CD4-positive, alpha-beta T cell (primary cell): ENCODE data around the gene ATP4B. TPM values are rescaled to one million over a fixed set of nuclear protein-coding genes. Genes with fewer than 3 reads are reported as not detected.
A peak's percentile ranks its signal among the peaks of the same experiment; 100 is the strongest.

Experiments
- ATAC-seq: fragments of 200-7000 bp; cut with Tn5 transposase; one replicate; pipeline ENCODE4 v1.10.0; 2022; ENCODE audit warnings: mild to moderate bottlenecking; ENCODE audit not compliant: poor library complexity
- CTCF ChIA-PET: fragments of 350-600 bp; sonication (Branson Sonifier 250); formaldehyde crosslinking; loops from one replicate; lab custom pipeline; 2021; ENCODE audit warnings: antibody characterized with exemption, inconsistent platforms; lab: Charles Lee
- POLR2A ChIA-PET: fragments of 350-600 bp; sonication (Branson Sonifier 250); formaldehyde crosslinking; loops from one replicate; lab custom pipeline; 2021; ENCODE audit warnings: antibody characterized with exemption, inconsistent platforms; lab: Charles Lee
- DNase-seq, 14 experiments: peaks; one replicate each; pipeline ENCODE4 v3.0.0-alpha.2; 2013 to 2020; ENCODE audit warnings: mixed read lengths in 2 of 14
- H3K27ac ChIP-seq, 2 donors: one replicate each; pipeline versions ENCODE4 v1.5.1 to v1.7.0; 2013; ENCODE audit warnings: low read length in 2 of 2, low read depth in 1 of 2, mild to moderate bottlenecking in 1 of 2
- H3K27me3 ChIP-seq, 2 experiments: 1 replicate in 1 of 2; 2 replicates in 1 of 2; pipeline versions ENCODE4 v1.6.1 to v1.7.0; 2013; ENCODE audit warnings: low read length in 2 of 2, control low read depth in 1 of 2, mild to moderate bottlenecking in 1 of 2, moderate library complexity in 1 of 2; ENCODE audit not compliant: insufficient read depth in 2 of 2, control insufficient read depth in 1 of 2
- H3K36me3 ChIP-seq: one replicate; pipeline ENCODE4 v1.6.1; 2013; ENCODE audit warnings: low read length, control low read depth; ENCODE audit not compliant: insufficient read depth
- H3K4me1 ChIP-seq: one replicate; pipeline ENCODE4 v1.6.1; 2013; ENCODE audit warnings: low read length, control low read depth; ENCODE audit not compliant: insufficient read depth
- H3K4me3 ChIP-seq: one replicate; pipeline ENCODE4 v1.5.1; 2013; ENCODE audit warnings: mild to moderate bottlenecking, low read length, moderate library complexity
- H3K9me3 ChIP-seq, 2 experiments: 1 replicate in 1 of 2; 2 replicates in 1 of 2; pipeline versions ENCODE4 v1.6.1 to v1.7.0; 2013; ENCODE audit warnings: low read length in 2 of 2, mild to moderate bottlenecking in 2 of 2, control low read depth in 1 of 2, moderate library complexity in 1 of 2; ENCODE audit not compliant: control insufficient read depth in 1 of 2, insufficient read depth in 1 of 2
- H3K27ac Mint-ChIP-seq: one replicate; pipeline ENCODE4 v1.8.0; 2020; ENCODE audit warnings: mixed read lengths
- H3K27me3 Mint-ChIP-seq: one replicate; pipeline ENCODE4 v1.8.0; 2021; ENCODE audit warnings: mixed read lengths
- H3K36me3 Mint-ChIP-seq: one replicate; pipeline ENCODE4 v1.8.0; 2021; ENCODE audit warnings: low read depth, mixed read lengths
- H3K4me1 Mint-ChIP-seq: one replicate; pipeline ENCODE4 v1.8.0; 2021; ENCODE audit warnings: low read depth, mixed read lengths
- H3K4me3 Mint-ChIP-seq: one replicate; pipeline ENCODE4 v1.8.0; 2020; ENCODE audit warnings: mild to moderate bottlenecking, mixed read lengths
- H3K9me3 Mint-ChIP-seq: one replicate; pipeline ENCODE4 v1.8.0; 2020; ENCODE audit warnings: mixed read lengths
- intact Hi-C, 2 experiments: fragments of 100-400 bp; cut with DNase I in 1 of 2; cut with micrococcal nuclease in 1 of 2; formaldehyde crosslinking; loops; one replicate each; pipeline versions ENCODE4 v1.15.1 to v1.9.0; 2023 to 2025; cut with DNase I, micrococcal nuclease
- total RNA-seq, 174 experiments: library from RNA in 2 of 174; stranded (reverse) in 2 of 174; gene quantifications; one replicate each; pipeline ENCODE4 v1.2.3 and lab custom pipeline; 2021 to 2026
- TF ChIP-seq, protein P1 (sequence below): fragments of 200-600 bp; IDR thresholded peaks from one replicate; pipeline ENCODE4 v1.8.0; 2022; ENCODE audit warnings: antibody characterized with exemption, mild to moderate bottlenecking

Gene ATP4B
- total RNA-seq, 2 experiments from 2014 or later, result not detected

DNA sequence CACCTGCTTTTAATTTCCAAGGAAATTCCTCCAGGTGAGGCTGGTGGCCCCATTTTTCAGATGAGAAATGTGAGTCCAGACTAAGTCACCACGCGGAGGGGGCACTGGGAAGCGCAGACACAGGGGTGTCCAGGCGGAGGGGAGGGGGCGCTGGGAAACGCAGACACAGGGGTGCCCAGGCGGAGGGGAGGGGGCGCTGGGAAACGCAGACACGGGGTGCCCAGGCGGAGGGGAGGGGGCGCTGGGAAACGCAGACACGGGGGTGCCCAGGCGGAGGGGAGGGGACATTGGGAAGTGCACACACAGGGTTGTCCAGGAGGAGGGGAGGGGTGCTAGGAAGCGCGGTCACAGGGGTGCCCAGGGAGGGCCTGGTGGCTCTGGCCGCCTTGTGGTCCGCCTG, 12.5 kb upstream of the ATP4B start:
- peaks cover 0 to 2% of the 10 kb centered on the region in 2 experiments for H3K27me3 ChIP-seq
- no peak overlapping the region for H3K27ac Mint-ChIP-seq
- no peaks in the 10 kb centered on the region for H3K4me1 ChIP-seq
- H3K27me3 Mint-ChIP-seq, result no peaks in the 10 kb centered on the region
- ChIA-PET CTCF (no interaction called here), POLR2A (no interaction called here)
- no peak overlapping the region for H3K4me3 ChIP-seq
- no peak for ATAC-seq
- H3K9me3 ChIP-seq, result peaks cover 0 to 10% of the 10 kb centered on the region in 2 experiments
- peak in 1 of 14 experiments; percentile 24 for DNase-seq
- H3K4me3 Mint-ChIP-seq, result no peak overlapping the region
- peaks cover 10% of the 10 kb centered on the region for H3K4me1 Mint-ChIP-seq
- TF ChIP-seq, protein P1, sequence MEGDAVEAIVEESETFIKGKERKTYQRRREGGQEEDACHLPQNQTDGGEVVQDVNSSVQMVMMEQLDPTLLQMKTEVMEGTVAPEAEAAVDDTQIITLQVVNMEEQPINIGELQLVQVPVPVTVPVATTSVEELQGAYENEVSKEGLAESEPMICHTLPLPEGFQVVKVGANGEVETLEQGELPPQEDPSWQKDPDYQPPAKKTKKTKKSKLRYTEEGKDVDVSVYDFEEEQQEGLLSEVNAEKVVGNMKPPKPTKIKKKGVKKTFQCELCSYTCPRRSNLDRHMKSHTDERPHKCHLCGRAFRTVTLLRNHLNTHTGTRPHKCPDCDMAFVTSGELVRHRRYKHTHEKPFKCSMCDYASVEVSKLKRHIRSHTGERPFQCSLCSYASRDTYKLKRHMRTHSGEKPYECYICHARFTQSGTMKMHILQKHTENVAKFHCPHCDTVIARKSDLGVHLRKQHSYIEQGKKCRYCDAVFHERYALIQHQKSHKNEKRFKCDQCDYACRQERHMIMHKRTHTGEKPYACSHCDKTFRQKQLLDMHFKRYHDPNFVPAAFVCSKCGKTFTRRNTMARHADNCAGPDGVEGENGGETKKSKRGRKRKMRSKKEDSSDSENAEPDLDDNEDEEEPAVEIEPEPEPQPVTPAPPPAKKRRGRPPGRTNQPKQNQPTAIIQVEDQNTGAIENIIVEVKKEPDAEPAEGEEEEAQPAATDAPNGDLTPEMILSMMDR, result no peak
- no peaks in the 10 kb centered on the region for H3K36me3 ChIP-seq
- intact Hi-C loops, result no loop called here
- H3K27ac ChIP-seq, result no peak overlapping the region
- no peaks in the 10 kb centered on the region for H3K36me3 Mint-ChIP-seq
- H3K9me3 Mint-ChIP-seq, result no peaks in the 10 kb centered on the region

DNA sequence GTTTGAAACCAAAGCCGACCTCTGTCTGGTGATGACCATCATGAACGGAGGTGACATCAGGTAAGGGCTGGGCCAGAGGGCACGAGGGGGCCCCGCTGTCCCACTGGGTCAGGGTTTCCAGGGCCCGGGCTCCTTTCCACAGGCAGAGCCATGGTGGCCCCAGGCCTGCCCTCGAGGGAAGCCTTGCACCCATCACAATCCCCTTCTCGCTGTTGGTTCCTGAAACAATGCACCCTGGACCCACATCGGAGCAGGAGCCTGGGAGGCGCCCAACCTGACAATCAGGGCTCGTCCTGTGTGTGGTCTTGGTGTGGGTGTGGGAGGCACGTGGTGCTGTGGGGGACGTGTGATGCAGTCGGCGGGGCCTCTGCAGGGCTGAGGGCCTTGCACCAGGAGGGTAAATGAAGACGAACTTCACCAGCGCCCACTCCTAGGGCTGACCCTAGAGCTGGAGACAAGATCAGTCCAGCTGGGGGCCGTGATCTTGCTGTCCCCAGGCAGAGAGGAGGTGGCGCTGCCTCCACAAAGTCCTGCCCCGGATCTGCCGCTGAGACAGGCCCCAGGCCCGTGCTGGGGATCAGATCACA, 11.8 kb upstream of the ATP4B start:
- intact Hi-C loops, result no loop called here
- peaks cover 10% of the 10 kb centered on the region for H3K4me1 Mint-ChIP-seq
- H3K36me3 ChIP-seq, result no peaks in the 10 kb centered on the region
- no peaks in the 10 kb centered on the region for H3K9me3 Mint-ChIP-seq
- no peaks in the 10 kb centered on the region for H3K36me3 Mint-ChIP-seq
- ATAC-seq (no peak), DNase-seq (peak in 2 of 14 experiments; percentile 8 to 28)
- TF ChIP-seq, protein P1, result no peak
- H3K27ac Mint-ChIP-seq, result no peak overlapping the region
- POLR2A ChIA-PET, result no interaction called here
- no peak overlapping the region for H3K4me3 ChIP-seq
- peaks cover 0 to 3% of the 10 kb centered on the region in 2 experiments for H3K27me3 ChIP-seq
- H3K9me3 ChIP-seq, result peaks cover 0 to 10% of the 10 kb centered on the region in 2 experiments
- no peaks in the 10 kb centered on the region for H3K27me3 Mint-ChIP-seq
- no peaks in the 10 kb centered on the region for H3K4me1 ChIP-seq
- H3K4me3 Mint-ChIP-seq, result no peak overlapping the region
- CTCF ChIA-PET, result no interaction called here
- H3K27ac ChIP-seq, result no peak overlapping the region

DNA sequence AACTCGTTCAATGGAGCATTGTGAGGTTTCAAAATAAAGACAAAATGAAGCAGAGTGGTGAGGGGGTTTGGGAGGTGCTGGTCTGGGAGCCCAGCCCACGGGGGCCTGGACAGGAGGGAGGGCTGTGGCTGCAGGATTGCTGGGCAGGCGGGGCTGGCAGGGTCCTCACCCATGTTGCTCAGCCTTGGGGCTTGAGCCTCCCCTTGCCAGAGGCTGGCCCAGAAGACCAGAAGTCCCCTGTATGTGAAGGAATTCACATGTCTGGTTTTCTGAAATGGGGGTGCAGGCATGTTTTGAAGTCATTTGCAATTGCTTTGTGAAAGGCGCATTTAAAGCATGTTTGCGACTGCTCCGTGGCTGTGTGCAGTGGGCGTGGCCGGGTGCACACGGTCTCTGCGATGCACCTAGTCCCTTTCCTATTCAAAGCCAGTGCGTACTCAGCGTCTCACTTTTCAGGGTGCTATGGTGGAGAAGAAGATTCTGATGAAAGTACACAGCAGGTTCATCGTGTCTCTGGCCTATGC, 11.3 kb upstream of the ATP4B start:
- no peak overlapping the region for H3K4me3 Mint-ChIP-seq
- no peaks in the 10 kb centered on the region for H3K4me1 ChIP-seq
- TF ChIP-seq, protein P1, result no peak
- H3K9me3 ChIP-seq, result peaks cover 0 to 10% of the 10 kb centered on the region in 2 experiments
- H3K27ac Mint-ChIP-seq, result no peak overlapping the region
- H3K36me3 Mint-ChIP-seq, result no peaks in the 10 kb centered on the region
- no peaks in the 10 kb centered on the region for H3K27me3 Mint-ChIP-seq
- peaks cover 10% of the 10 kb centered on the region for H3K4me1 Mint-ChIP-seq
- H3K9me3 Mint-ChIP-seq, result no peaks in the 10 kb centered on the region
- DNase-seq, result peak in 1 of 14 experiments; percentile 21
- no peaks in the 10 kb centered on the region for H3K36me3 ChIP-seq
- CTCF ChIA-PET, result no interaction called here
- no peak overlapping the region for H3K4me3 ChIP-seq
- intact Hi-C loops, result no loop called here
- POLR2A ChIA-PET, result no interaction called here
- no peak overlapping the region for H3K27ac ChIP-seq
- no peak for ATAC-seq
- peaks cover 0 to 3% of the 10 kb centered on the region in 2 experiments for H3K27me3 ChIP-seq
